ENCODE data around the gene STRIP1.

The STRIP1 gene

DNA sequence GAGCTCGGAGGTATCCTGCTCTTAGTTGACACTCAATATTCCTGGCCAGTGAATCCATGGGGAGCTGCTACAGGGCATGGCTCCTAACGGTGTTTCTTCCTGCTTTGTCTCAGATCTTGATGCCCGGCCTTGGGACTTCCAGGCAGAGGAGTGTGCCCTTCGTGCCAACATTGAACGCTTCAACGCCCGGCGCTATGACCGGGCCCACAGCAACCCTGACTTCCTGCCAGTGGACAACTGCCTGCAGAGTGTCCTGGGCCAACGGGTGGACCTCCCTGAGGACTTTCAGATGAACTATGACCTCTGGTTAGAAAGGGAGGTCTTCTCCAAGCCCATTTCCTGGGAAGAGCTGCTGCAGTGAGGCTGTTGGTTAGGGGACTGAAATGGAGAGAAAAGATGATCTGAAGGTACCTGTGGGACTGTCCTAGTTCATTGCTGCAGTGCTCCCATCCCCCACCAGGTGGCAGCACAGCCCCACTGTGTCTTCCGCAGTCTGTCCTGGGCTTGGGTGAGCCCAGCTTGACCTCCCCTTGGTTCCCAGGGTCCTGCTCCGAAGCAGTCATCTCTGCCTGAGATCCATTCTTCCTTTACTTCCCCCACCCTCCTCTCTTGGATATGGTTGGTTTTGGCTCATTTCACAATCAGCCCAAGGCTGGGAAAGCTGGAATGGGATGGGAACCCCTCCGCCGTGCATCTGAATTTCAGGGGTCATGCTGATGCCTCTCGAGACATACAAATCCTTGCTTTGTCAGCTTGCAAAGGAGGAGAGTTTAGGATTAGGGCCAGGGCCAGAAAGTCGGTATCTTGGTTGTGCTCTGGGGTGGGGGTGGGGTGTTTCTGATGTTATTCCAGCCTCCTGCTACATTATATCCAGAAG lies 19.4 kb downstream of the STRIP1 start:
- peak; percentile 94 for DNase-seq

DNA sequence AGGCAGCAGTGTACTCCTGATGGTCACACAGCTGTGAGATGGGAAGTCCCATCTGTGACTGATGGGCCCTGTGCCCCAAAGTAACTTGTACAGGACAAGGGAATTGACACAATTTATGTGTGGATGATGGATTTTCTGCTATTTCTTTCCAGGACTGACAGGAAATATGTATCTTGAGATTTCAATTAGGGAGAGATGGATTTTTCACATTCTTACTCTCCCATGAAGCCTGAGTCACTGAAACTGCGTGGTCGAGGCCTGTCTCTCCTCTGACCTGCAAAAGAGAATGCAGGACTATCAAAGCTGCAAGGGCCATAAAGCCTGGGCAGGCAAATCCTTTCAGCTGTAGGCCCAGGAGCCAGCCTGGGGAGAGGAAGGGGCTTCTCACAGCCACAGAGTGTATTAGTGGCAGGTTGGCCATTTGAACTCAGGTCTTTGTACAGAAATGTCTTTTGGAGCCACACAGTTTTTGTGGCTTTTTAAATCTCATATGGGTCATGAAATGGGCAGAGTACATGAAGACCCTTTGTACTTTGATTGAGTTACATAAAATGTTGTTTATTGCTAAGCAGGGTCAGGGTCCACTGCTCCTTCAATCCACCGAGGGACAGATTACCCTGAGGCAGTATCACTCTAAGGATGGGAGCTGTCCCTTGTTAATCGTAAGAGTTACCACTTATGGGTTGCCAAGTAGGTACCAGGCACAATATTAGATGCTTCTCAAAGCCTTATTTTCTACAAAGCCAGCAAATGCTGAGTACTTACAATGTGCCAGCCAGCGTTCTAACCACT lies 21.3 kb downstream of the STRIP1 start:
- DNase-seq: no peak

GRCh38 chr1:110056285-110056683 lies 21.9 kb downstream of the STRIP1 start:
- DNase-seq: no peak

- DNase-seq: no peak
Observed at GRCh38 chr1:110056776-110057175, 22.4 kb downstream of the STRIP1 start.

DNA sequence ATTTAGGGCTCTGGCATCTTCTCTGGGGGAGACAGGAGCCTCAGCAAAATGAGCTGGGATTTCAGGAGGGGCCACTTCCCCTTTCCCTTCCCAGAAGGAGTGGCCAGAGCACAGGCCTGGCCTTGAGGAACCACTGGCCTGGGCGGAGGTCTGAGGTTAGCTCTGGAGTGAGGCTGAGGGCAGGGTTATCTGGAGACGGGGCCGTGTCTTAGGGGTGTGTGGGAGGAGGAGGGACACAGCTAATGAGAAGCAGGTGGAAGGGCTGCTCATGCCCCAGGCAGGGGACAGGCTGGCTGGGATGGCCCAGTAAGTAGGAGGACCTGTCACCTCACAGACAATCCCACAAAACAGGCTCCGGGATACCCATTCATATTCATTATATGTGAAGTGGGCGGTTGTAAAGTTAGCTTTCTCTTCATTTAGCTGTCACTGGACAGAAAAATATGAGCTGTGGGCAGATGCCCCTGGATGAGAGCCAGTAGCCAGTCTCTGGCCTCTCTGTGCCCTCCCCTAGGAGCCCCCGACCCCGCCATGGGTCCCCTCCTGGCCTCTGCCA lies 23.6 kb downstream of the STRIP1 start:
- DNase-seq: no peak

- no peak for DNase-seq
Observed at GRCh38 chr1:110058591-110058990, 24.2 kb downstream of the STRIP1 start.

GRCh38 chr1:110059133-110059863 lies 24.9 kb downstream of the STRIP1 start:
- no peak for DNase-seq

DNA sequence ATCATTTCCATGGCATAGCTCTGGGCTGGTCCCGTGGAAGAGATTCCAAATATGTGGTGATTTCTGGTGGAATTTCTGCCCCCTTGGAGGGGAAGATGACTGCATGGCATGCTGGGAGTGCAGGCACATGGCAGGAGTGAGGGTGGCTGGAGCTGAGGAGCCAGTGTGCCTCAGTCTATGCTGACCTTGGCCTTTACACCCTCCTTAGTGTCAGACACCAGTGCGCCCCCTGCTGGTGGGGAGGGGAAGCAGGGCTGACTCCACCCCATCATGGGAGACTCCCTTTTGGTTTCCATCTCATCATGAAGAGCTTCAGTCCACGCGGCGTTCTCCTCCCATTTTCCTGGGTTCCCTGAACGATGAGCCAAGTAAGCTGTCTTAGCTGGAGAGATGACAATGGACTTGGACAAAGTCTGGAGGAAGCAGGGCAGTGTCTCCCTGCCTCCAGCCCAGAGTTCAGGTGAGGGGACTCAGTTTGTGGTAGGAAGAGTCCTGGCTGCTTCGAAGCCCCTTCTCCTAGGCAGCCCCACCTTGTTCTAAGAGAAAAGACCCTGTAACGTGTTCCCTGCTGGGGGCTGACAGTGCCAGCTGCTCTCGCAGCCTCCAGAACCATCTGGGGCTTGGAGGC lies 25.7 kb downstream of the STRIP1 start:
- DNase-seq: peak; percentile 95

- DNase-seq: no peak
Observed at GRCh38 chr1:110060662-110061060, 26.2 kb downstream of the STRIP1 start.

DNA sequence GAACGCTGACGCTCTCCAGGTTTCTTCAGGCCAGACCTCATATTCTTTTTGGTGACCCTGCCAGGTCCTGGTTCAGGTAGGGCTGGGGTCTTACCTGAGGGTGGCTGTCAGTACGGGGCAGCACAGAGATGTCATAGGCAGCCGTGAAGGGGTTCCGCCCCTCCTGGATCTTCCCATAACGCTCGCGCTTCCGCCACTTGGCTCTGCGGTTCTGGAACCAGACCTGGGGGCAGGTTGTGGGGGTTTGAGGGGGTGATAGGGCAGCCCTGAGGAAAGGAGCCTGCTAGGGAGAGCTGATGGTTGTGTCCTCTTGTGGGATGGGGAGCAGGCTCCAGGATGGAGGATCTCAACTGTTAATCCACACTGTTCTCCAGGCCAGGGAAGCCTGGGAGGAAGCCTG lies 26.9 kb downstream of the STRIP1 start:
- no peak for DNase-seq

DNA sequence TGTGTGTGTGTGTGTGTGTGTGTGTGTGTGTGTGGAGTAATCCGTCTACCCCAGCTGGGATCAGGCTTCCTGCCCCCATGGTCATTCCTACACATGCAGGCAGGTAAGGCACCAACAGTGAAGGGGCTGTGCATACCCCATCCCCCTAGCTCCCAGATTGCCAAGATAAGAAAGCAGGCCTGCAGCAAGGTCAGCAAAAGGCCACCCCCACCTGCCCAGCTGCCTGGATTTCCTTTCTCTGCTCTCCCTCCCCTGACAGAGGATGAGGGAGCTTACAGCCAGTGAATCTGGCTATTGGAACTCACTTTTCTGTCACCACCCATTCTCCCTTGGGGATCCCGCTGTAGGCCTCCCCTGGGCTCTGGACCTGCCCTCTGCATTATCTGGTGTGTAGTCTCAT lies 28.2 kb downstream of the STRIP1 start:
- no peak for DNase-seq

DNA sequence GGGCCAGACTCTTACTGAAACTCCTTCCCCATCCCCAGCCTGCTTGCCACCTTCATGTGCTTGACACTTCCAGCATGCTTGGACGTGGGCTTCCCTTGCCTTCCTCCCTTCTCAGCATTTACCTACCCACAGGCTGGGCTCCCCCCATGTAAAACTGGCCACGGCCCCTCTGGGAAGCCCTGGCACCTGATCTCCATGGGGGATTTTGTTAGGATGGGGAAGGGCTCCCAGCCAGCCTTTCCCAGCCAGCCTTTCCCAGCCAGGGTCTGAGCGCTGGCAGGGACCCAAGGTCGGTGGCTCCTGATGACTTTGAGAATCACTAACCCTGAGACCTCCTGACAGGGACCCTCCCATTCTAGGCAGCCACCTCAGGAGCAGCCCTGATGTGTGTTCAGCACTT lies 29.4 kb downstream of the STRIP1 start:
- no peak for DNase-seq

DNA sequence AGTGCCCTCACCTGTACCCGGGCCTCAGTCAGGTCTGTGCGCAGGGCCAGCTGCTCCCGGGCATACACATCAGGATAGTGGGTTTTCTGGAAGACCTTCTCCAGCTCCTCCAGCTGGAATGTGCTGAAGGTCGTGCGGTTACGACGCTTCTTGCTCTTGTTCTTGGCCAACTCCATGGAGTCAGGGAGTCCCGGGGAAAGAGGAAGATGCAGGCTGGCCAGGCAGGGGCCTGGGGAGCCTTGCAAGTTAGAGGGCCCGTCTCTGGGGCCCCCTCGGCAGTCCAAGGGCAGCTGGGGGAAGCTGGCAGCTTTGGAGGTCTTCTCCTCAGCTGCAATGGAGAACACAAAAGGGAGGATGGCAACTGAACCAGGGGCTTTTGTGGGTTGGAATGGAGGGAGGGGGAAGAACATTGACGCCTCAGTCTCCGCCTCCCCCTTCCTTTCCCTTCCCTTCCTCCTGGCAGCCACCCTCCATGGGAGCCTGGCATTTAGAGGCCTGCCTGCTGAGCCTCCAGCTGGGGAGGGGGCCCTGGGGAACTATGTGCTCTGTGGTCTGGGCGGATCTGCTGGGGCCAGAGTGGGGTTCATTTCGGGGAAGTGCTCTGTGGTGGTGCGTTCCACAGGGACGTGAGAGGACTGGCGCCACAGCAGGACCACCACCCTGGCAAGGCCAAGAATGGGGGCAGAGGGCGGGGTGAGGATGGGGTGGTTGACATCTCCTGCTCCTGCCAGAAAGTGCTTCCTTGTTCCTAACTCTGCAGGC lies 30.3 kb downstream of the STRIP1 start:
- DNase-seq: no peak

DNA sequence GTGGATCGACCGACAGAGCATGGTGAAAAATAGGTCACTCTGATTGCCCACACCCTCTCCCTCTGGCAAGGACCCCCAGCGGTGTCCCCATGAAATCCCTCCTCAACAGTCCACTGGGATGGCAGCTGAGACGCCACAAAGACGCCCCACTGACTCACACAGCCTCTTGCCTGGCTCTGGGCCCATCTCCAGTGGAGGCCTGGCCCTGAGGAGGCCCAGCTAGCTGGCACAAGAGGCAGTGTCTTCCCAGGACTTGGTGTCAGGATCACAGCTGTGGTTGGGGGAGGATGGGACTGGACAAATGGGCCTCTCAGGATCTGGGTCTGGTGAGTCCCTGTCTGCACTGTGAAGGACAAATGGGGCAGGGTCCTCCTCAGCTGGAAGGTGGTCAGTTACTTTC lies 31.4 kb downstream of the STRIP1 start:
- DNase-seq: no peak

DNA sequence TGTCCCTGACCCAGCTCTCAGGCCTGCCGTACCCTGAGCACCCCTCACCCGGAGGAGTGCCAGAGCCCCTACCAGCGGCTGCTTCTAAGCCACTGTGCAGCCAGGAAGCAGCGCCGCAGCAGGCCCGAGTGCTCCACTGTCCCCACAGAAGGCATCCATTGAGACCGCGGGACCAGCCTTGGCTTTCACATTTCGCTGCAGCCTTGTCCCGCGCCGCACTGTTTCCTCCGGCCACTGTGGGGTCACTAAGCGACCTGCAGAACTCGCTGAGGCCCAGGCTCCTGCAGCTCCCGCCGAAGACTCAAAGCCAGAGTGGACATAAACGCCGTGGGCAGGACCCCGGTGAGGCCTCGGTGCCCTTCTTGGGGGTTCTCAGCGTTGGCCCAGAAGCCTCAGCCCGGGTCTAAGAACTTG lies 33.1 kb downstream of the STRIP1 start:
- DNase-seq: no peak

DNA sequence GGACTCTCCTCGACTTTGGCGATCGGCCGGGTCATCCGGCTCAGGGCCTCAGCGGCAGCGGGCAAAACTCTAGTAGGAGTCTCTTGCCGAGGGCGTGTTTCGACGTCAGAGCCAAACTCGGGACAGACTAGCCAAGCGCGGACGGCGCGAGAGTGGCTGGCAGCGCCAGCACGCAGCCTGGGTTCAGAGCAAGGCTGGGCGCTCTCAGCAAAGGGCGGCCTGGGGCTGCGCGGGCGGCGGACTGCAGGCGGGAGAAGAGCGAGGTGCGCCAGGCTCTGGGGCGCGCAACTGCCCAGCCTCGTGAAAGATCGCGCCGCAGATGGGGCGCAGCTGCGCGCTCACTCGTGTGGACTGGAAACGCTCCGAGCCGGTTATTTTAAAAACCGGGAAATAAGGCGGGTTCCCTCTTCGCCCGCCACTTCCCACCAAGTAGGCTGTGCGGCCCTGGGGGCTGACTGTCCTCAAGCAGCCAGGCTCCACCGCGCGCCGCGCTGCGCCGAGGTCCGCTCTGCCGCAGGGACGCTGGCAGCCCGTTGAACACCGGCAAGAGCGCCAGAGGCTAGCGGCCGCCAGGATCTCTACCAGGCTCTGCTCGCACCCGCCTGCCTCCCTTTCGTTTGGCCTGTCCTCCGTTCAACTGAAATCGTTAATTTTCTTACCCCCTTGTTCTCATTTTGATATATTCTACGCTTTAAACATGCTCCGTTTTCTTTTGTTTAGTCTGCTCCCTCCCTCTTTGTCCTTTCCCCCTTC lies 33.6 kb downstream of the STRIP1 start:
- DNase-seq: no peak

DNA sequence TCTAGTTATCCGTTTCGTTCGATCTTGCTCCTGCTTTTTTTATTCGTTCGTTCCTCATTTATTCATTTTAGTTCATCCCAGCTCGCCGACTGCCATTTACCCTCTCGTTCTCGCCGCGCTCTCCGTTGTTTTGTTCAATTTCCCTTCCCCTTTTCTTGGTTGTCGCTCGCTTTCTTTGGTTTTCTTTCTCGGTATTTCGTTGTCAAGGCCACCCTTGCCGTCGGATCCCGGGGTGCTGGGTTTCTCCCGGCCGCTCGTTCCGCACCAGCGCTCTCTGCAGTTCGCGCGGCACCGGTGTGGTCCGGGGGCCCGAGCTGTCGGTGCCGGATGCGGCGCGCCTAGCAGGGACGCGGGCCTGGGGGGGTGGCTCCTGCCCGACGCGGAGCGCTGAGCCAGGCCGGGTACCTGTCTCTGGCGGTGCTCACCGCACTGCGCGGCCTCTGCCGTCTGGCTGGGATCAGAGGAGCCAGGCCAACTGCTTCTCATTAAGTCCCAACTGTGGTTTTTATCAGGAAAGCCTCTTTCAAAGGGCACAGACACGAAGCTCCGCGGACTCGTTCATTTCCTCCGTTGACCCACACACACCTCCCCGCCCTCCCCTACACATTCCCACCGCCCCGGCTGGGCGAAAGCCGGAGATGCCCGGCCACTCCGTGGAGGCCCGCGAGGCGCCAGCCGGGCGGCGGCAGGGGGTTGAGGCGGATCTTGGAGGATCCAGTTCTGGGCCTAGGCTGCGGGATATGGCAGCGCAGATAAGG lies 34.4 kb downstream of the STRIP1 start:
- peak; percentile 63 for DNase-seq

- DNase-seq: peak; percentile 68
Observed at GRCh38 chr1:110069404-110070281, 35.2 kb downstream of the STRIP1 start.

DNA sequence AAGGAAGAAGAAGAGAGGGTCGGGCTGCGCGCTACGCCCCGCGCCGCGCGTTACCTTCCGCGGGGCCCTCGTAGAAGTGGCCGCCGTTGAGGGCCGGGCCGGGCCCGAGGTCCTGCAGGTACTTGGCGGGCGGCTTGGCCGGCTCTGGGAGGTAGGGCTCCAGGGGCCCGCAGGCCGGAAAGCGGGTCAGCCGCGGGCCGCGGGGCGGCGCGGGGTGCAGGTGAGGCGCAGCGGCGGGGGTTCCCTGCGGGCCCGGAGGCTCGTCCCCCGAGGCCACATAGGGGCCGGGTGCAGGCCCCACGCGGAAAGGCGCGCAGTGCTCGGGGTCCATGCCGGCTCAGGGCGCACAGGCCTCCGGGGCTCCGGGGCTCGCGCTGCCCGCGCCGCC lies 35.9 kb downstream of the STRIP1 start:
- DNase-seq: no peak

Data from activated CD8-positive, alpha-beta memory T cell treated with anti-CD3 and anti-CD28 coated beads, Interleukin-2, amount 50 U/mL, for 48 hours (primary cell).